K562 (cell line): Measurements from ENCODE around the gene NLRX1. TPM values are rescaled to one million over a fixed set of nuclear protein-coding genes. Genes with fewer than 3 reads are reported as not detected.

Experiments
- ARID4B ChIP-seq: sonication (generic); formaldehyde crosslinking; IDR thresholded peaks from 2 replicates; pipeline ENCODE4 v1.8.0; 2022; ENCODE audit warnings: mild to moderate bottlenecking, missing genetic modification reagents
- FOXA1 ChIP-seq: fragments of 450-650 bp; IDR thresholded peaks from 2 replicates; pipeline ENCODE4 v1.6.1; 2016; ENCODE audit warnings: mild to moderate bottlenecking, borderline replicate concordance
- MAFF ChIP-seq: IDR thresholded peaks from 2 replicates; pipeline ENCODE4 v1.6.1; 2012; ENCODE audit warnings: low read length, improper control_type of control experiment
- MCM7 ChIP-seq, 2 experiments: fragments of 450-650 bp; IDR thresholded peaks; 2 replicates each; pipeline ENCODE4 v1.6.1; 2016 to 2018
- PATZ1 ChIP-seq: fragments of 250-450 bp; sonication (Bioruptor Pico); IDR thresholded peaks from 2 replicates; pipeline ENCODE4 v1.5.0; 2020; ENCODE audit warnings: mild to moderate bottlenecking, borderline replicate concordance
- PHB ChIP-seq: fragments of 250-450 bp; sonication (Bioruptor Pico); IDR thresholded peaks from 2 replicates; pipeline ENCODE4 v1.5.0; 2021
- POLR2AphosphoS2 ChIP-seq: IDR thresholded peaks from 2 replicates; pipeline ENCODE4 v1.6.1; 2012; ENCODE audit warnings: low read length, improper control_type of control experiment
- SNAPC5 ChIP-seq: fragments of 250-450 bp; sonication (Bioruptor Pico); IDR thresholded peaks from 2 replicates; pipeline ENCODE4 v1.8.0; 2021; ENCODE audit warnings: moderate library complexity, mild to moderate bottlenecking, inconsistent platforms
- TCF7L2 ChIP-seq: fragments of 150-350 bp; IDR thresholded peaks from 2 replicates; pipeline ENCODE4 v1.6.1; 2016; ENCODE audit warnings: low read depth, mild to moderate bottlenecking, low read length, moderate library complexity
- TEAD1 ChIP-seq, 2 experiments: fragments of 450-650 bp in 1 of 2; sonication (generic) in 1 of 2; formaldehyde crosslinking; IDR thresholded peaks; 2 replicates each; pipeline versions ENCODE4 v1.4.0 to v1.8.0; 2020 to 2022; ENCODE audit warnings: mild to moderate bottlenecking in 2 of 2, missing genetic modification reagents in 1 of 2
- TRIM24 ChIP-seq, 2 experiments: fragments of 450-650 bp; IDR thresholded peaks; 2 replicates each; pipeline ENCODE4 v1.6.1; 2016
- TRIM28 ChIP-seq: fragments of 450-650 bp; IDR thresholded peaks from 2 replicates; pipeline ENCODE4 v1.6.1; 2017
- U2AF1 ChIP-seq: fragments of 200-400 bp; formaldehyde crosslinking; optimal IDR thresholded peaks from 2 replicates; pipeline ENCODE3; 2017; ENCODE audit warnings: mild to moderate bottlenecking, low read depth, low read length, moderate library complexity
- ZHX1 ChIP-seq: fragments of 150-350 bp; conservative IDR thresholded peaks from 2 replicates; pipeline ENCODE4 v1.6.1; 2014; ENCODE audit warnings: low read length
- ZNF23 ChIP-seq: fragments of 250-450 bp; sonication (Bioruptor Pico); IDR thresholded peaks from 2 replicates; pipeline ENCODE4 v1.4.0; 2020; ENCODE audit warnings: mild to moderate bottlenecking
- ZNF717 ChIP-seq: fragments of 250-450 bp; sonication (Bioruptor Pico); IDR thresholded peaks from 2 replicates; pipeline ENCODE4 v1.5.0; 2021
- polyA plus RNA-seq, 8 experiments: library from polyadenylated mRNA; depleted of rRNA in 4 of 8; stranded (reverse) in 5 of 8; unstranded in 3 of 8; fragments of >200 nt; fragmentation: Nextera tagmentation in 2 of 8; fragmentation: Illumina TruSeq in 1 of 8; extraction: Ambion mirVana in 2 of 8; extraction: Trizol in 1 of 8; gene quantifications; 2 replicates each; pipeline versions ENCODE4 v1.2.1 to v1.2.3, GENCODE V29; 2011 to 2014; ENCODE audit warnings: inconsistent platforms in 1 of 8, missing spikeins in 1 of 8
- total RNA-seq, 7 experiments: library from RNA; depleted of rRNA in 6 of 7; stranded (reverse); fragments of >200 nt in 6 of 7; fragmentation: Illumina TruSeq in 2 of 7; extraction: Trizol in 2 of 7; gene quantifications; 2 replicates each; pipeline versions ENCODE4 v1.2.1 to v1.2.3, GENCODE V29; 2011 to 2021; ENCODE audit warnings: low replicate concordance in 1 of 7

Gene NLRX1
- total and polyA plus RNA-seq, 9 of the 15 experiments (the other 6 are each of a cell fraction or from before 2014, with no cell fraction given), result 0.04 to 2.3 (median 0.69) TPM

- TF ChIP-seq ZHX1, result 0 out of 2 replicates have a peak, but pooled peaks have one; percentile 33
- TF ChIP-seq TCF7L2, result no peak
- no peak for TF ChIP-seq POLR2AphosphoS2
- no peak for TF ChIP-seq MCM7 (IDR thresholded peaks at IDR 0.05)
- TF ChIP-seq TRIM24 (IDR thresholded peaks at IDR 0.05), result 0 out of 4 replicates have a peak, but pooled peaks have one; percentile 9 to 17
- no peak for TF ChIP-seq SNAPC5 (CRISPR knock-in tag)
- TF ChIP-seq PHB, result no peak
- no peak for TF ChIP-seq TRIM28
- TF ChIP-seq ZNF23 (CRISPR knock-in tag), result no peak
- no peak for TF ChIP-seq FOXA1
- TF ChIP-seq TEAD1 (CRISPR knock-in tag; IDR thresholded peaks at IDR 0.05), result no peak
- TF ChIP-seq MAFF, result no peak
- TF ChIP-seq U2AF1, result no peak
- TF ChIP-seq PATZ1 (CRISPR knock-in tag), result no peak
- TF ChIP-seq ARID4B (CRISPR knock-in tag), result no peak
- no peak for TF ChIP-seq ZNF717
Observed at GRCh38 chr11:119168471-119169281, at the start of gene NLRX1 (continued).
